HG02938 (cell line): Measurements from ENCODE around the gene EFHD2.
"Not testable (repeated sequence)": the region's sequence is repeated elsewhere in the genome, so short reads cannot be mapped to it uniquely, and the experiment has no call there.

ENCODE experiments used
- ATAC-seq: cut with Tn5 transposase; IDR thresholded peaks from one replicate; pipeline ENCODE4 v1.9.1; 2021; ENCODE audit warnings: mild to moderate bottlenecking, moderate library complexity; ENCODE audit not compliant: unreplicated experiment

Gene EFHD2

GRCh38 chr1:15471067-15471466 lies 61.4 kb downstream of the EFHD2 start:
- ATAC-seq, result not testable (repeated sequence)

GRCh38 chr1:15471723-15472122 lies 62.0 kb downstream of the EFHD2 start:
- not testable (repeated sequence) for ATAC-seq

- no peak for ATAC-seq
Measured at GRCh38 chr1:15472587-15472986, 62.9 kb downstream of the EFHD2 start.

GRCh38 chr1:15475752-15476314 lies 66.1 kb downstream of the EFHD2 start, which contains the start of gene CELA2B:
Gene CELA2B, plus strand, starts transcription at chr1:15476104. Its CDS starts 22 bp downstream, at chr1:15476126.
- no peak for ATAC-seq

- no peak for ATAC-seq
Measured at GRCh38 chr1:15476927-15477326, 67.2 kb downstream of the EFHD2 start.

DNA sequence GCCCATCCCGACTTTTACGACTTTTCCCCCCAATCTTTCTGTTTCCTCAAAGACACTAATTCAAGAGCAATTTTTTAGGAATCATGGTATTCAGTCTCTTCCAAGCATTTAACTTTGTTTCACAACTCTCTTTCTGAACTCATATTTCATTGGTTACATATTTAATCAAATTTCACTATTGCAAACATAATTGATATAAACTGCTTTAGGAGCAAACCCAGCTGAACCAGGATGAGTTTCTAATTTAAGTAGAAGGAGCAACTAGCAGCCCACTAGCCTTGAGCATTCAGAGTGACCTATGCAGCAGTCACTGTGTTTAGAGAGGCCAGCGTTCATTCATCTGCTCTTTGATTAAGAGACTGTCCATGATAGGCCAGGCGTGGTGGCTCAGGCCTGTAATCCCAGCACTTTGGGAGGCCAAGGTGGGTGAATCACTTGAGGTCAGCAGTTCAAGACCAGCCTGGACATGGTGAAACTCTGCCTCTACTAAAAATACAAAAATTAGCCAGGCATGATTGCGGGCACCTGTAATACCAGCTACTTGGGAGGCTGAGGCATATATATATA lies 68.0 kb downstream of the EFHD2 start:
- no peak for ATAC-seq
